H9 (cell line): ENCODE measurements around the gene NUP37. TPM values are rescaled to one million over a fixed set of nuclear protein-coding genes. Genes with fewer than 3 reads are reported as not detected.
"Not testable (repeated sequence)": the region's sequence is repeated elsewhere in the genome, so short reads cannot be mapped to it uniquely, and the experiment has no call there.

Source experiments
- DNase-seq: peaks from one replicate; pipeline ENCODE4 v3.0.0-alpha.2; 2017
- H2AFZ ChIP-seq: one replicate; pipeline ENCODE4 v1.6.1; 2013; ENCODE audit warnings: mild to moderate bottlenecking, low read length, control low read depth, moderate library complexity
- H2AK5ac ChIP-seq: 2 replicates; pipeline ENCODE4 v1.6.1; 2013; ENCODE audit warnings: low read length, control low read depth, mixed read lengths; ENCODE audit not compliant: insufficient read length
- H2BK120ac ChIP-seq: one replicate; pipeline ENCODE4 v1.6.1; 2013; ENCODE audit warnings: low read depth, mild to moderate bottlenecking, low read length, control low read depth, inconsistent platforms; ENCODE audit not compliant: poor library complexity, severe bottlenecking
- H2BK12ac ChIP-seq: 2 replicates; pipeline ENCODE4 v1.6.1; 2013; ENCODE audit warnings: low read length, control low read depth, mixed read lengths, low read depth; ENCODE audit not compliant: insufficient read length
- H2BK15ac ChIP-seq: 2 replicates; pipeline ENCODE4 v1.6.1; 2013; ENCODE audit warnings: low read depth, low read length, control low read depth
- H2BK20ac ChIP-seq: one replicate; pipeline ENCODE4 v1.6.1; 2013; ENCODE audit warnings: low read depth, mild to moderate bottlenecking, low read length, control low read depth, inconsistent platforms; ENCODE audit not compliant: poor library complexity, severe bottlenecking
- H2BK5ac ChIP-seq: 2 replicates; pipeline ENCODE4 v1.6.1; 2013; ENCODE audit warnings: low read length, control low read depth, mixed read lengths; ENCODE audit not compliant: insufficient read length
- H3K14ac ChIP-seq: 2 replicates; pipeline ENCODE4 v1.6.1; 2013; ENCODE audit warnings: low read length, control low read depth; ENCODE audit not compliant: insufficient read depth
- H3K18ac ChIP-seq: 2 replicates; pipeline ENCODE4 v1.6.1; 2013; ENCODE audit warnings: low read depth, mild to moderate bottlenecking, mixed read lengths, low read length, control low read depth; ENCODE audit not compliant: insufficient read length
- H3K23ac ChIP-seq: 2 replicates; pipeline ENCODE4 v1.6.1; 2013; ENCODE audit warnings: low read length, control low read depth, mixed read lengths, low read depth; ENCODE audit not compliant: insufficient read length
- H3K23me2 ChIP-seq: 2 replicates; pipeline ENCODE4 v1.6.1; 2013; ENCODE audit warnings: low read depth, mild to moderate bottlenecking, mixed read lengths, low read length, control low read depth; ENCODE audit not compliant: insufficient read length, poor library complexity, severe bottlenecking
- H3K27ac ChIP-seq: 2 replicates; pipeline ENCODE4 v1.5.1; 2013; ENCODE audit warnings: low read length, control low read depth, mixed read lengths, low read depth; ENCODE audit not compliant: insufficient read length
- H3K27me3 ChIP-seq: 2 replicates; pipeline ENCODE4 v1.6.1; 2013; ENCODE audit warnings: low read length, control low read depth, inconsistent platforms; ENCODE audit not compliant: insufficient read depth
- H3K4ac ChIP-seq: 2 replicates; pipeline ENCODE4 v1.6.1; 2013; ENCODE audit warnings: low read depth, mild to moderate bottlenecking, control low read depth, inconsistent platforms, low read length, moderate library complexity
- H3K4me1 ChIP-seq: 2 replicates; pipeline ENCODE4 v1.6.1; 2013; ENCODE audit warnings: low read length, control low read depth, inconsistent platforms; ENCODE audit not compliant: insufficient read depth
- H3K4me2 ChIP-seq: 2 replicates; pipeline ENCODE4 v1.6.1; 2013; ENCODE audit warnings: low read length, control low read depth, mixed read lengths; ENCODE audit not compliant: insufficient read length, insufficient read depth
- H3K56ac ChIP-seq: 2 replicates; pipeline ENCODE4 v1.6.1; 2013; ENCODE audit warnings: low read depth, mild to moderate bottlenecking, mixed read lengths, low read length, control low read depth; ENCODE audit not compliant: insufficient read length
- H3K79me1 ChIP-seq: 2 replicates; pipeline ENCODE4 v1.6.1; 2013; ENCODE audit warnings: low read depth, mild to moderate bottlenecking, moderate library complexity, low read length, control low read depth, inconsistent platforms; ENCODE audit not compliant: insufficient read depth, poor library complexity, severe bottlenecking
- H3K79me2 ChIP-seq: 2 replicates; pipeline ENCODE4 v1.6.1; 2013; ENCODE audit warnings: low read length, control low read depth, inconsistent platforms; ENCODE audit not compliant: insufficient read depth
- H3K9ac ChIP-seq: 2 replicates; pipeline ENCODE4 v1.6.1; 2013; ENCODE audit warnings: low read length, control low read depth, mixed read lengths; ENCODE audit not compliant: insufficient read length; ENCODE audit errors: extremely low read depth
- H3K9me3 ChIP-seq: one replicate; pipeline ENCODE4 v1.6.1; 2013; ENCODE audit warnings: low read depth, low read length, inconsistent platforms; ENCODE audit not compliant: control insufficient read depth
- H3T11ph ChIP-seq: one replicate; pipeline ENCODE4 v1.6.1; 2013; ENCODE audit warnings: mild to moderate bottlenecking, low read length, control low read depth, inconsistent platforms
- H4K20me1 ChIP-seq: one replicate; pipeline ENCODE4 v1.6.1; 2013; ENCODE audit not compliant: control insufficient read depth, insufficient read length, insufficient read depth
- H4K5ac ChIP-seq: 2 replicates; pipeline ENCODE4 v1.6.1; 2013; ENCODE audit warnings: low read depth, mild to moderate bottlenecking, mixed read lengths, low read length, control low read depth; ENCODE audit not compliant: insufficient read length
- H4K8ac ChIP-seq: replicated peaks from 2 replicates; pipeline ENCODE4 v1.6.1; 2013; ENCODE audit warnings: low read length, control low read depth, mixed read lengths, low read depth; ENCODE audit not compliant: insufficient read length
- H4K91ac ChIP-seq: 2 replicates; pipeline ENCODE4 v1.6.1; 2013; ENCODE audit warnings: low read depth, mild to moderate bottlenecking, moderate library complexity, mixed read lengths, low read length, control low read depth; ENCODE audit not compliant: insufficient read length
- H3K27ac Mint-ChIP-seq, 3 experiments: 2 replicates in 2 of 3; 3 replicates in 1 of 3; pipeline ENCODE4 v1.8.0; 2020 to 2021; ENCODE audit warnings: mixed read lengths in 3 of 3, mild to moderate bottlenecking in 1 of 3, moderate library complexity in 1 of 3
- H3K27me3 Mint-ChIP-seq: 2 replicates; pipeline ENCODE4 v1.8.0; 2021; ENCODE audit warnings: low read depth, mild to moderate bottlenecking, moderate library complexity, mixed read lengths
- H3K36me3 Mint-ChIP-seq, 3 experiments: 2 replicates in 2 of 3; 3 replicates in 1 of 3; pipeline ENCODE4 v1.8.0; 2020 to 2021; ENCODE audit warnings: low read depth in 3 of 3, mixed read lengths in 3 of 3; ENCODE audit not compliant: insufficient read depth in 1 of 3
- H3K4me1 Mint-ChIP-seq, 2 experiments: 2 replicates each; pipeline ENCODE4 v1.8.0; 2020; ENCODE audit warnings: mixed read lengths in 2 of 2
- H3K4me3 Mint-ChIP-seq, 2 experiments: 2 replicates in 1 of 2; 3 replicates in 1 of 2; pipeline ENCODE4 v1.8.0; 2020 to 2021; ENCODE audit warnings: mild to moderate bottlenecking in 2 of 2, mixed read lengths in 2 of 2, moderate library complexity in 1 of 2
- H3K9me3 Mint-ChIP-seq, 2 experiments: 2 replicates in 1 of 2; 3 replicates in 1 of 2; pipeline ENCODE4 v1.8.0; 2020; ENCODE audit warnings: mild to moderate bottlenecking in 2 of 2, mixed read lengths in 2 of 2, moderate library complexity in 1 of 2
- WGBS: extraction: QIAGEN DNeasy Blood & Tissue Kit; methylation state at CpG from one replicate; pipeline ENCODE4 v1.1.7; 2013; ENCODE audit warnings: missing lambda C conversion rate, low lambda C conversion rate, mixed read lengths; ENCODE audit not compliant: insufficient read length; ENCODE audit errors: extremely low coverage; 5-methylcytosine and 5-hydroxymethylcytosine counted together
- total RNA-seq: library from RNA; stranded (reverse); gene quantifications from 2 replicates; pipeline ENCODE4 v1.2.1, GENCODE V29; 2021

The NUP37 gene
- total RNA-seq, 1 experiment from 2014 or later, result 62.5 TPM

- not testable (repeated sequence) for H3K4me1 ChIP-seq, H3K9ac ChIP-seq, H2AK5ac ChIP-seq, H3K79me1 ChIP-seq, H2BK15ac ChIP-seq, H3K56ac ChIP-seq, H3K27ac ChIP-seq, H3K9me3 ChIP-seq, H3K27ac Mint-ChIP-seq, H2BK12ac ChIP-seq, H4K8ac ChIP-seq, H3K4me2 ChIP-seq, H3K27me3 Mint-ChIP-seq, H4K91ac ChIP-seq, H4K5ac ChIP-seq, H3K23ac ChIP-seq, DNase-seq, H3K4me1 Mint-ChIP-seq, H3K4me3 Mint-ChIP-seq, H2BK20ac ChIP-seq, H2BK120ac ChIP-seq, H3K14ac ChIP-seq, H3K23me2 ChIP-seq, H4K20me1 ChIP-seq, H2AFZ ChIP-seq, H2BK5ac ChIP-seq, H3K27me3 ChIP-seq, H3K79me2 ChIP-seq, H3K18ac ChIP-seq, H3T11ph ChIP-seq, H3K4ac ChIP-seq
- no CpG with 5 or more reads among the region's 8 CpGs for WGBS
- peaks cover 9 to 31% of the 10 kb centered on the region in 2 experiments; a peak in 4 of 5 replicates for H3K9me3 Mint-ChIP-seq
- H3K36me3 Mint-ChIP-seq, result peaks cover 55 to 63% (median 62%) of the 10 kb centered on the region in 3 experiments
Observed at GRCh38 chr12:102137619-102138018, 17.7 kb upstream of the NUP37 start.

DNA sequence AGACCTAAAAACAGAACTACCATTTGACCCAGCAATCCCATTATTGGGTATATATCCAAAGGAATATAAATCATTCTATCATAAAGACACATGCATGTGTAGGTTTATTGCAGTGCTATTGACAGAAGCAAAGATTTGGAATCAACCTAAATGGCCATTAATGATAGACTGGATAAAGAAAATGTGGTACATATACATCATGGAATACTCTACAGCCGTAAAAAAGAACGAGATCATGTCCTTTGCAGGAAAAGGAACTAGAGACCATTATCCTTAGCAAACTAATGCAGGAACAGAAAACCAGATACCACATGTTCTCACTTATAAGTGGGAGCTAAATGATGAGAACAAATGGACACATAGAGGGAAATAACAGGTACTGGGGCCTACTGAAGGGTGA is 11.5 kb upstream of the NUP37 start:
- not testable (repeated sequence) for H3T11ph ChIP-seq, H4K5ac ChIP-seq, H3K18ac ChIP-seq, DNase-seq, H2BK120ac ChIP-seq, H3K27ac Mint-ChIP-seq, H3K79me2 ChIP-seq, H2BK12ac ChIP-seq, H2BK20ac ChIP-seq, H3K23ac ChIP-seq, H3K27me3 Mint-ChIP-seq, H3K27ac ChIP-seq, H3K27me3 ChIP-seq, H3K4me1 ChIP-seq, H3K4me2 ChIP-seq, H3K23me2 ChIP-seq, H3K14ac ChIP-seq, H2AK5ac ChIP-seq, H4K20me1 ChIP-seq, H2AFZ ChIP-seq, H3K9ac ChIP-seq, H3K4me3 Mint-ChIP-seq, H2BK5ac ChIP-seq, H4K8ac ChIP-seq, H3K56ac ChIP-seq, H2BK15ac ChIP-seq, H3K4me1 Mint-ChIP-seq, H3K9me3 ChIP-seq, H4K91ac ChIP-seq, H3K4ac ChIP-seq, H3K79me1 ChIP-seq
- Mint-ChIP-seq H3K9me3 (peaks cover 8 to 14% of the 10 kb centered on the region in 2 experiments; a peak in 4 of 5 replicates), H3K36me3 (peaks cover 42 to 65% (median 54%) of the 10 kb centered on the region in 3 experiments)
- no CpG with 5 or more reads among the region's 2 CpGs for WGBS
